VCaP (cell line): ENCODE results near the gene MRPL48.

Experiments
- H3K27ac ChIP-seq: fragments of 450-650 bp; 2 replicates; pipeline ENCODE4 v1.5.1; 2017
- CTCF ChIP-seq: fragments of 450-650 bp; conservative IDR thresholded peaks from 2 replicates; pipeline ENCODE4 v1.5.1; 2017; ENCODE audit warnings: mild to moderate bottlenecking, moderate library complexity

Gene MRPL48

GRCh38 chr11:73795925-73796632, 8.4 kb downstream of the MRPL48 start:
- no peak for TF ChIP-seq CTCF

GRCh38 chr11:73797457-73797856, 9.8 kb downstream of the MRPL48 start:
- H3K27ac ChIP-seq = no peak overlapping the region
- TF ChIP-seq CTCF = no peak

More at GRCh38 chr11:73795925-73796632, 8.4 kb downstream of the MRPL48 start:
- H3K27ac ChIP-seq = no peak overlapping the region

- no peak overlapping the region for H3K27ac ChIP-seq
- TF ChIP-seq CTCF = no peak
Observed at GRCh38 chr11:73800276-73800806, 12.7 kb downstream of the MRPL48 start.

GRCh38 chr11:73801136-73801535, 13.5 kb downstream of the MRPL48 start:
- no peak for TF ChIP-seq CTCF

GRCh38 chr11:73804712-73805111, 17.0 kb downstream of the MRPL48 start:
- no peak overlapping the region for H3K27ac ChIP-seq
- no peak for TF ChIP-seq CTCF

More at GRCh38 chr11:73801136-73801535, 13.5 kb downstream of the MRPL48 start:
- H3K27ac ChIP-seq = no peak overlapping the region

GRCh38 chr11:73808052-73808451, 20.4 kb downstream of the MRPL48 start:
- no peak overlapping the region for H3K27ac ChIP-seq
- no peak for TF ChIP-seq CTCF

GRCh38 chr11:73810637-73811036, 23.0 kb downstream of the MRPL48 start:
- no peak for TF ChIP-seq CTCF
- H3K27ac ChIP-seq = no peak overlapping the region
